HL-60 (cell line): ENCODE results near the gene LMO4.

ENCODE experiments used
- DNase-seq, 2 experiments: peaks; one replicate each; pipeline ENCODE4 v3.0.0-alpha.2; 2010 to 2020; ENCODE audit warnings: low read depth in 1 of 2, low spot score in 1 of 2
- H3K27ac ChIP-seq: fragments of 250-450 bp; sonication (Bioruptor Pico); replicated peaks from 2 replicates; pipeline ENCODE4 v1.5.1; 2020; ENCODE audit warnings: mild to moderate bottlenecking, moderate library complexity
- H3K27me3 ChIP-seq: fragments of 250-450 bp; sonication (Bioruptor Pico); 2 replicates; pipeline ENCODE4 v1.5.1; 2021; ENCODE audit warnings: mild to moderate bottlenecking, moderate library complexity; ENCODE audit not compliant: insufficient read depth, poor library complexity, severe bottlenecking
- H3K4me3 ChIP-seq: replicated peaks from 2 replicates; pipeline ENCODE4 v1.5.1; 2011; ENCODE audit warnings: mild to moderate bottlenecking, control low read depth, low read length; ENCODE audit not compliant: insufficient read depth
- GABPA ChIP-seq: IDR thresholded peaks from 2 replicates; pipeline ENCODE4 v1.6.1; 2012; ENCODE audit warnings: low read depth
- POLR2AphosphoS5 ChIP-seq: IDR thresholded peaks from 2 replicates; pipeline ENCODE4 v1.6.1; 2012; ENCODE audit warnings: low read depth
- SPI1 ChIP-seq: IDR thresholded peaks from 2 replicates; pipeline ENCODE4 v1.6.1; 2012; ENCODE audit warnings: low read depth, mild to moderate bottlenecking, borderline replicate concordance
- long read RNA-seq: library from polyadenylated mRNA; unstranded; transcript quantifications from one replicate; pipeline ENCODE4 v2.0.0, GENCODE V29; 2020
- TF ChIP-seq, protein P1 (sequence below): IDR thresholded peaks from 2 replicates; pipeline ENCODE4 v1.6.1; 2012; ENCODE audit warnings: low read depth; ENCODE audit not compliant: insufficient replicate concordance
- TF ChIP-seq, protein P2 (sequence below): IDR thresholded peaks from one replicate; pipeline ENCODE4 v1.5.1; 2011; ENCODE audit warnings: low read length, control low read depth, inconsistent platforms; ENCODE audit not compliant: insufficient read depth

Gene LMO4, protein sequence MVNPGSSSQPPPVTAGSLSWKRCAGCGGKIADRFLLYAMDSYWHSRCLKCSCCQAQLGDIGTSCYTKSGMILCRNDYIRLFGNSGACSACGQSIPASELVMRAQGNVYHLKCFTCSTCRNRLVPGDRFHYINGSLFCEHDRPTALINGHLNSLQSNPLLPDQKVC
- long read RNA-seq, full-length matches to known transcripts: 29 of 35 reads
- long read RNA-seq, partial matches to known transcripts: 3 of 35 reads
- long read RNA-seq, other reads (novel, unspliced or antisense): 3 of 35 reads

DNA sequence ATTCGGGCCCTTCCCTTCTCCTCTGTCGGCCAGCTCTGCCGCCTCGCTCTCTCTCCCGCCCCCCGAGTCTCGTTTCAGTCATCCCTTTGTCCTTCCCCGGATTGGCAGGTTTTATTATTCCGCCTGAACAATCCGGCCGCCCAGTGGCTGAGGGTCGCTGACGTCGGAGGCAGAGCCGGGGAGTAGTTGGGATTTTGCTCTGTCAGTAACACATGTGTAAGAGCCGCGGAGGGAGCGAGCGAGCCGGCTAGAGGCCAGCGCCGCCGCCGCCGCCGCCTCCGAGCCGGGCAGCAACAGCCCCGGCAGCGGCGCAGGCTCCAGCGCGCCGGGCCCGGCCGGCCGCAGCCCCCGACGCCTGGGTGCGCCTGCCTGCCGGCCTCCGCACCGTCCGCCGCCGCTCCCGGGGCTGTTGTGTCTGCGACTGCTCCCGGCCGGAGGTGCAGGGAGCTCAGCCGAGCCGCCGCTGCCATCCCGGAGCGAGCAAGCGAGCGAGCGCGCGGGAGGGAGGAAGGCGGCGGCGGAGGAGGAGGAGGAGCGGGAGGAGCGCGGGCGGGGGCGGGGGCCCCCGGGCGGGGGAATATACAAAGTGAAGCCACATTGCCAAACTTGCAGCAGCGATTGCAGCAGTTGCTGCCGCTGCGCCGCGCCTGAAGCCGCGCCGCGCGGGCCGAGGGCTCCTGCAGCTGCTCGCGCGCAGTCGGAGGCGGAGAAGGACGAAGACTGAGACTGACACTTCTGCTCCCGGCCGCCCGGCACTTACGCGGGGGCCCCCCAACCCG is at the start of gene LMO4:
TSS of gene LMO4 (plus strand) at position 609 of the 779 bp plus-strand sequence. CDS start 3,136 bp downstream, outside the sequence.
- TF ChIP-seq GABPA (no peak; the same call in 1 of the 2 replicates), POLR2AphosphoS5 (peak; percentile 82)
- TF ChIP-seq, protein P1, sequence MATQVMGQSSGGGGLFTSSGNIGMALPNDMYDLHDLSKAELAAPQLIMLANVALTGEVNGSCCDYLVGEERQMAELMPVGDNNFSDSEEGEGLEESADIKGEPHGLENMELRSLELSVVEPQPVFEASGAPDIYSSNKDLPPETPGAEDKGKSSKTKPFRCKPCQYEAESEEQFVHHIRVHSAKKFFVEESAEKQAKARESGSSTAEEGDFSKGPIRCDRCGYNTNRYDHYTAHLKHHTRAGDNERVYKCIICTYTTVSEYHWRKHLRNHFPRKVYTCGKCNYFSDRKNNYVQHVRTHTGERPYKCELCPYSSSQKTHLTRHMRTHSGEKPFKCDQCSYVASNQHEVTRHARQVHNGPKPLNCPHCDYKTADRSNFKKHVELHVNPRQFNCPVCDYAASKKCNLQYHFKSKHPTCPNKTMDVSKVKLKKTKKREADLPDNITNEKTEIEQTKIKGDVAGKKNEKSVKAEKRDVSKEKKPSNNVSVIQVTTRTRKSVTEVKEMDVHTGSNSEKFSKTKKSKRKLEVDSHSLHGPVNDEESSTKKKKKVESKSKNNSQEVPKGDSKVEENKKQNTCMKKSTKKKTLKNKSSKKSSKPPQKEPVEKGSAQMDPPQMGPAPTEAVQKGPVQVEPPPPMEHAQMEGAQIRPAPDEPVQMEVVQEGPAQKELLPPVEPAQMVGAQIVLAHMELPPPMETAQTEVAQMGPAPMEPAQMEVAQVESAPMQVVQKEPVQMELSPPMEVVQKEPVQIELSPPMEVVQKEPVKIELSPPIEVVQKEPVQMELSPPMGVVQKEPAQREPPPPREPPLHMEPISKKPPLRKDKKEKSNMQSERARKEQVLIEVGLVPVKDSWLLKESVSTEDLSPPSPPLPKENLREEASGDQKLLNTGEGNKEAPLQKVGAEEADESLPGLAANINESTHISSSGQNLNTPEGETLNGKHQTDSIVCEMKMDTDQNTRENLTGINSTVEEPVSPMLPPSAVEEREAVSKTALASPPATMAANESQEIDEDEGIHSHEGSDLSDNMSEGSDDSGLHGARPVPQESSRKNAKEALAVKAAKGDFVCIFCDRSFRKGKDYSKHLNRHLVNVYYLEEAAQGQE: peak; percentile 15
- DNase-seq: peak; percentile 80 to 98
- Histone ChIP-seq H3K27ac (peak within 1 kb of the TSS; percentile 96), H3K27me3 (no peaks in the 10 kb centered on the region), H3K4me3 (peak within 1 kb of the TSS; percentile 77)

DNA sequence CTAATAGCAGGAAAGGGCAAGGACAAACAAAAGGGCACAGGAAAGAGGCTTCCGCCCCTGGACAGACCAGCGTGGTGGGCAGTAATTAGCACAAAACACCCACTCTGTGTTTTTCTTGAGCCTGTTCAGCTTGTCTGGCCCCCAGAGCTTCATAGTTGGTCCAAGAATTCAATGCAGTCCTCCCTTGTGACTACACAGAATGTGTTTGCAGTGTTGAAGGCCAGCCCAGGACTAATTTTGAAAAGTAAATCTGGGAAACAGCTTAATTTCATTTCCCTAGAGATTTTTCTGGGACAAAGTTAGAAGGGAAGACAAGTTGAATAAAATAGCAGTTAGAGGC is 49.2 kb upstream of the LMO4 start:
- no peak for DNase-seq
- Histone ChIP-seq H3K27ac (no peak overlapping the region), H3K4me3 (no peak overlapping the region), H3K27me3 (no peaks in the 10 kb centered on the region)
- TF ChIP-seq, protein P1: no peak
- TF ChIP-seq, protein P2, sequence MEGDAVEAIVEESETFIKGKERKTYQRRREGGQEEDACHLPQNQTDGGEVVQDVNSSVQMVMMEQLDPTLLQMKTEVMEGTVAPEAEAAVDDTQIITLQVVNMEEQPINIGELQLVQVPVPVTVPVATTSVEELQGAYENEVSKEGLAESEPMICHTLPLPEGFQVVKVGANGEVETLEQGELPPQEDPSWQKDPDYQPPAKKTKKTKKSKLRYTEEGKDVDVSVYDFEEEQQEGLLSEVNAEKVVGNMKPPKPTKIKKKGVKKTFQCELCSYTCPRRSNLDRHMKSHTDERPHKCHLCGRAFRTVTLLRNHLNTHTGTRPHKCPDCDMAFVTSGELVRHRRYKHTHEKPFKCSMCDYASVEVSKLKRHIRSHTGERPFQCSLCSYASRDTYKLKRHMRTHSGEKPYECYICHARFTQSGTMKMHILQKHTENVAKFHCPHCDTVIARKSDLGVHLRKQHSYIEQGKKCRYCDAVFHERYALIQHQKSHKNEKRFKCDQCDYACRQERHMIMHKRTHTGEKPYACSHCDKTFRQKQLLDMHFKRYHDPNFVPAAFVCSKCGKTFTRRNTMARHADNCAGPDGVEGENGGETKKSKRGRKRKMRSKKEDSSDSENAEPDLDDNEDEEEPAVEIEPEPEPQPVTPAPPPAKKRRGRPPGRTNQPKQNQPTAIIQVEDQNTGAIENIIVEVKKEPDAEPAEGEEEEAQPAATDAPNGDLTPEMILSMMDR: no peak
- TF ChIP-seq POLR2AphosphoS5 (no peak), GABPA (no peak), SPI1 (no peak)

DNA sequence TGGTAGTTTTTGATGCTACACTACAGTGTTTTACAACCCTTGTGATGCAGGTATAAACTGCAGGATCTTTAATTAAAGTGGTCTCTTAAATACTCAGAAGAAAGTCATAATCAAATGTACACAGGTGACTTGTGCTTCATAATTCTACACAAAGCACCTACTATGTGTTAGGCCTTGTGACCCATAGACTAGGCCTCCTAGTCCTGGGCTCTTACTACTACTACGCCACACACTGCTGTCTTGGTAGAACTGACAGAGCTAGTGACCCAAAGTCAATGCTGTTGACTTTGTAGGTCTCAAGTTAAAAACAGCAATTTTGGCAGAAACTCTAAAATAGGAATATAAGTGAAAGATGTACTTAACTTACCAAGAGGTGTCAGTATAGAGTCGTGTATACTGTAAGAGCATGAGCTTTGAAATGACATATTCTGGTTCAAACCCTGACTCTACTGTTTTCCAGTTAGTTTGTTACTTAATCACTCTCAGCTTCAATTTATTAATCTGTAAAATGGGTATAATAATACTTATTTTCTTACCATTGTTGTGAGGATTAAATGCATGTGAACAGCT is 48.6 kb upstream of the LMO4 start:
- no peak for DNase-seq

More for the DNA sequence above, 48.6 kb upstream of the LMO4 start:
- Histone ChIP-seq H3K27me3 (no peaks in the 10 kb centered on the region), H3K4me3 (no peak overlapping the region), H3K27ac (no peak overlapping the region)
- TF ChIP-seq GABPA: no peak
- TF ChIP-seq, protein P2: no peak
- no peak for TF ChIP-seq SPI1
- TF ChIP-seq, protein P1: no peak
- no peak for TF ChIP-seq POLR2AphosphoS5
